Left colon (tissue), 2 donors: ENCODE results near the gene PRELID2. TPM values are rescaled to one million over a fixed set of nuclear protein-coding genes. Genes with fewer than 3 reads are reported as not detected.
"Not testable (repeated sequence)": the region's sequence is repeated elsewhere in the genome, so short reads cannot be mapped to it uniquely, and the experiment has no call there.

Experiments
- ATAC-seq: fragments of 200-7000 bp; cut with Tn5 transposase; one replicate; pipeline ENCODE4 v1.9.1; 2020; ENCODE audit warnings: mild to moderate bottlenecking, moderate library complexity
- DNase-seq, 2 donors: peaks; one replicate each; pipeline ENCODE4 v3.0.0-alpha.2; 2020
- intact Hi-C, 2 donors: fragments of 100-400 bp; cut with DNase I in 1 of 2; cut with micrococcal nuclease in 1 of 2; formaldehyde crosslinking; loops; one replicate each; pipeline versions ENCODE4 v1.11.2 to v1.14.0; 2022; cut with DNase I, micrococcal nuclease
- total RNA-seq, 2 donors: library from RNA; stranded (reverse); fragmentation: NEBNext Ultra II Directional; extraction: Animal tissue kit (Norgen Biotek cat#: 25700); gene quantifications; one replicate each; pipeline ENCODE4 v1.2.1, GENCODE V29; 2021
- donor health status: DM: no; HTN: no; CAD: no.
- donor health status: DM: yes; HTN: yes; CAD: no.

The PRELID2 gene
- total RNA-seq, 2 donors from 2014 or later = 86.8 to 95.0 TPM

- DNase-seq (no peak), ATAC-seq (peak; percentile 78)
- intact Hi-C loops = no loop called here
Observed at GRCh38 chr5:145847499-145848497, 12.7 kb upstream of the PRELID2 start.

- intact Hi-C loops = no loop called here
- DNase-seq (no peak), ATAC-seq (no peak)
Observed at GRCh38 chr5:145846081-145846480, 10.9 kb upstream of the PRELID2 start.

GRCh38 chr5:145841299-145841698, 6.2 kb upstream of the PRELID2 start:
- intact Hi-C loops = no loop called here
- DNase-seq = no peak
- ATAC-seq = no peak

- no peak for ATAC-seq
- intact Hi-C loops = no loop called here
- no peak for DNase-seq
Observed at GRCh38 chr5:145840458-145841132, 5.5 kb upstream of the PRELID2 start.

GRCh38 chr5:145838276-145838675, 3.1 kb upstream of the PRELID2 start:
- no peak for DNase-seq
- ATAC-seq = no peak
- intact Hi-C loops = no loop called here

- DNase-seq, ATAC-seq, intact Hi-C loops: not testable (repeated sequence)
Observed at GRCh38 chr5:145836241-145836640, 1.1 kb upstream of the PRELID2 start.

GRCh38 chr5:145835848-145836239, 702 bp upstream of the PRELID2 start:
- peak in 1 of 2 donors; percentile 31 for DNase-seq
- intact Hi-C loops = no loop called here
- ATAC-seq = peak; percentile 27

- ATAC-seq (no peak), DNase-seq (no peak)
- intact Hi-C loops = no loop called here
Observed at GRCh38 chr5:145834554-145834916, 607 bp downstream of the PRELID2 start.

GRCh38 chr5:145833631-145834200, 1.4 kb downstream of the PRELID2 start:
- intact Hi-C loops = no loop called here

GRCh38 chr5:145830594-145830993, 4.5 kb downstream of the PRELID2 start:
- intact Hi-C loops = no loop called here
- DNase-seq (no peak), ATAC-seq (no peak)

More at GRCh38 chr5:145833631-145834200, 1.4 kb downstream of the PRELID2 start:
- DNase-seq = no peak
- no peak for ATAC-seq

- intact Hi-C loops = no loop called here
- ATAC-seq (peak; percentile 38), DNase-seq (no peak)
Observed at GRCh38 chr5:145829708-145830361, 5.3 kb downstream of the PRELID2 start.

- intact Hi-C loops = no loop called here
Observed at GRCh38 chr5:145826895-145827674, 8.1 kb downstream of the PRELID2 start.

GRCh38 chr5:145825751-145826180, 9.4 kb downstream of the PRELID2 start:
- peak; percentile 67 for ATAC-seq
- intact Hi-C loops = no loop called here
- no peak for DNase-seq

More at GRCh38 chr5:145826895-145827674, 8.1 kb downstream of the PRELID2 start:
- no peak for DNase-seq
- ATAC-seq = no peak

- no peak for DNase-seq
- ATAC-seq = no peak
- intact Hi-C loops = no loop called here
Observed at GRCh38 chr5:145824040-145824439, 11.1 kb downstream of the PRELID2 start.

GRCh38 chr5:145818604-145819003, 16.5 kb downstream of the PRELID2 start:
- peak; percentile 60 for ATAC-seq
- intact Hi-C loops = no loop called here
- no peak for DNase-seq

GRCh38 chr5:145812877-145813276, 22.3 kb downstream of the PRELID2 start:
- no peak for ATAC-seq
- intact Hi-C loops = no loop called here

GRCh38 chr5:145811834-145812625, 23.1 kb downstream of the PRELID2 start:
- intact Hi-C loops = no loop called here
- peak; percentile 63 for ATAC-seq
- no peak for DNase-seq

More at GRCh38 chr5:145812877-145813276, 22.3 kb downstream of the PRELID2 start:
- no peak for DNase-seq
